RCC 7860 (cell line): ENCODE measurements around the gene TSPAN15.
A peak's percentile ranks its signal among the peaks of the same experiment; 100 is the strongest.
"Not testable (repeated sequence)": the region's sequence is repeated elsewhere in the genome, so short reads cannot be mapped to it uniquely, and the experiment has no call there.

Source experiments
- DNase-seq: peaks from one replicate; pipeline ENCODE4 v3.0.0-alpha.2; 2015; ENCODE audit warnings: low spot score
- FAIRE-seq: peaks from 2 replicates; lab custom pipeline; 2012; peaks lifted over from hg19 to GRCh38; lab: Jason Lieb, UNC

Gene TSPAN15

DNA sequence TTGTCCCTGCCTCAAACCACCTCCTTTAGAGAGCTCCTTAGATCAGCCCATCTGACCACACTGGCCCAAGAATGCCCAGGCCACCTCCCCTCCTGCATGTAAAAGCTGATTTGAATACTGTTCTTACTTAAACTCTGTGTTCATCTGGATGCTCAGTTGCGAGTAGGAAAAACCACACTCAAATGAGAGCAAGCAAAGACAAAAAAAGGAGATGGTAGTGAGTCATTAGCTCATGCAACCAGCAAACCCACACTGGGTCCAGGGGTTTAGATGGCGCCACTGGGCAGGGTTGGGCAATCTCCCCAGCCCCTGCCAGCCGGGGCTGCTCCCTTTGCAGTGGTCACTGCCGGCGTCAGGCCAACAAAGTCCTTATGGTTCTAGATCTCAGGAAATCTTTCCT is 32.7 kb downstream of the TSPAN15 start:
- DNase-seq (peak; percentile 35), FAIRE-seq (peak; percentile 65)

DNA sequence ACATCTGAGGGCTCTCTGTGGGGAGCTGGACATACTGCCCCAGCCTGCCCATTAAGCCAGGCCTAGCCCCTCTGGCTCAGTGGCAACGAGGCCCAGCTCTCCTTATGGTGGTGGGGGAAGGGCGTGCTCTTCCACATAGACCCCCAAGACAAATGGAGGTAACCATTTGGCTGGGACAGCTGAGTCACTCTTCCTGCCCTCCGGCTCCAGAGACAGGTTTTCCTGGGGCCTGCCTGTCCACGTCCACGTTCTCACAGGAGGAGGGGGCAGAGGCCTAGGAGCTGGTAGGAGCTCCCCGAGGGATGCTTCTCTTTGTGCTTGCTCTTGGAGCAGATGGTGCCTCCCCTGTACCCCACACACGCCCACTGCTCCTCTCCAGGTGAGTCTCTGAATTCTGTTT is 33.5 kb downstream of the TSPAN15 start:
- FAIRE-seq (no peak), DNase-seq (no peak)

DNA sequence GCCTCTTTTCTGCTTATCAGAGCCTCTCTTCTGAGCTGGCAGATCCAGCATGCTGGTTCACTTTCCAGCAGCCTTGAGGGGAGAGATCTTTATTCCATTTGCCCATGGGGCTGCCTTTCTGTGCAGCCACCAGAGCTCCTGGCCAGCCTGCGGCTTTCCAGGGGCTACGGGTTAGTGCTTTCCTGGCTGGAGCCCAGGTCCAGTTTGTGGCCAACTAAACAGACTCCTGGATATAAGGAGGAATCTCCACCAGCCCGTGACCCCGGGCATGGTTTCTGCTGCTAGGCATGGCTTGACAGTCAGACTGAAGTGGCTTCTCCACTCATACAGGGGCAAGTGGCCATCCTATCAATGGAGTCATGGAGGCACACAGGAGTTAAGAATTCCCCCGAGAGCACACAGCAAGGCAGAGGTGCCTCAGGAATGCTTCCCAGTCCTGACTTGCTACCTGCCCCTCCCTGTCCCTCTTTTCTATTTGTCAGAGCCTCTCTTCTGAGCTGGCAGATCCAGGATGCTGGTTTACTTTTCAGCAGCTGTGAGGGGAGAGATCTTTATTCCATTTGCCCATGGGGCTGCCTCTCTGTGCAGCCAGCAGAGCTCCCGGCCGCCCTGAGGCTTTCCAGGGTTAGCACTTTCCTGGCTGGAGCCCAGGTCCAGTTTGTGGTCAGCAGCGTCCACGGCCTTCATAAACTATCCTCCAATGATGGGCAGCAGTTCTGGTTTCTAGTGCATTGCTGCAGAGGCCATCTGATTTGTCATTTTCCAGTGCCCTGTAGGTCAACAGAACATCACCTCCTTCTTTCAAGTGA is 35.9 kb downstream of the TSPAN15 start:
- DNase-seq (peak; percentile 86), FAIRE-seq (peak; percentile 96)

DNA sequence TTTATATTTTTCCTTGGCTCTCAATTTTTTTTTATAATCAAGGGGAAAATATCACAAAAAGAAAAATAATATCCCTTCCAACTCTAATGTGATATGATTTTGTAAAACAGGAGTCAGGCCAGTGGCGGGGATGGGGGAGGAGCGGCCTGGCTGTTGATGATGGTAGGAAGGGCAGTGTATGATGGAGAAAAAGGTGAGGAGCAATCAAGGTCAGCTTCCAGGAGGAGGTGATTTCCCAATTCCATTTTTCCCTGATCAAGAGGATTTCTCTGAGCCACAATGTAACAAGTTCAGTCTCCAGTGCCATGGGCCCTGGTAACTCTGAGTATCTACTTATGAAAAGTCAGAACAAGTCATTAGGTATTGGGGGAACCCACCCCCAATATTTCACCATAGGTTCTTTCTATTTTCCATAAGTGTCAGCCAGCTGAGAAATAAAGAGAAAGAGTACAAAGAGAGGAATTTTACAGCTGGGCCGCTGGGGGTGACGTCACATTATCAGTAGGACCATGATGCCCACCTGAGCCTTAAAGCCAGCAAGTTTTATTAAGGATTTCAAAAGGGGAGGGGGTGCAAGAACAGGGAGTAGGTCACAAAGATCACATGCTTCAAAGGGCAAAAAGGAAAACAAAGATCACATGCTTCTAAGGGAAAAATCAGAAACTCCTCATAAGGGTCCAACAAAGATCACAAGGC is 37.0 kb downstream of the TSPAN15 start:
- DNase-seq, FAIRE-seq: not testable (repeated sequence)

DNA sequence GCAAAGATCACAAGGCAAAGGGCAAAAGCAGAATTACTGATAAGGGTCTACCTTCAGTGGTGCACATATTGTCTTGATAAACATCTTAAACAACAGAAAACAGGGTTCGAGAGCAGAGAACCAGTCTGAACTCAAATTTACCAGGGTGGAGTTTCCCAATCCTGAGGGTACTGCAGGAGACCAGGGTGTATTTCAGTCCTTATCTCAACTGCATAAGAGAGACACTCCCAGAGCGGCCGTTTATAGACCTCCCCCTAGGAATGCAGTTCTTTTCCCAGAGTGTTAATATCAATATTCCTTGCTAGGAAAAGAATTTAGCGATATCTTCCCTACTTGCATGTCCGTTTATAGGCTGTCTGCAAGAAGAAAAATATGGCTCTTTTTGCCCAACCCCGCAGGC is 37.6 kb downstream of the TSPAN15 start:
- FAIRE-seq, DNase-seq: not testable (repeated sequence)

DNA sequence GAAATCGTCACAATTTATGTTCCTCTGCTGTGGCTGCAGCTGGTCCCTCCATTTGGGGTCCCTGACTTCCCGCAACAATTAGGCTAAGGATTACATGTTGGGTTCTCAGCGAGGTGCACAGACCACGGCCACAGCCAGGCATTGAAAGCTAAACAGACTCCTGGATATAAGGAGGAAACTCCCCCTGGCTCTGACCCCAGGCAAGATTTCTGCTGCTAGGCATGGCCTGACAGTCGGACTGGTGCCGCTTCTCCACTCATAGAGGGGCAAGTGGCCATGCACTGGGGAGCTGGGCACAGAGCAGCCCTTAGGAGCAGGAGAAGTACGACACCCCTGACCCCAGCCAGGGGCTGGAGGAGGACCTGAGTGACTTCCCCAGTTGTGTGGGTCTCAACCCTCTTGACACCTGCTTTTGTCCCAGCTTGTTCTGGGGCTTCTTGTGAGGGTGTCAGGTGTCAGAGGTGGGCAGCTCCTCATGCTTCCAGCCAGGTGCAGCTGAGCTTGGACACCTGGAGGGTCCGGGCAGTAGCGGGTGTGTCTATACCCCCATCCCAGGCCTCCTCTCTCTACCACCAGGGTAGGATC is 38.3 kb downstream of the TSPAN15 start:
- DNase-seq (no peak), FAIRE-seq (no peak)

DNA sequence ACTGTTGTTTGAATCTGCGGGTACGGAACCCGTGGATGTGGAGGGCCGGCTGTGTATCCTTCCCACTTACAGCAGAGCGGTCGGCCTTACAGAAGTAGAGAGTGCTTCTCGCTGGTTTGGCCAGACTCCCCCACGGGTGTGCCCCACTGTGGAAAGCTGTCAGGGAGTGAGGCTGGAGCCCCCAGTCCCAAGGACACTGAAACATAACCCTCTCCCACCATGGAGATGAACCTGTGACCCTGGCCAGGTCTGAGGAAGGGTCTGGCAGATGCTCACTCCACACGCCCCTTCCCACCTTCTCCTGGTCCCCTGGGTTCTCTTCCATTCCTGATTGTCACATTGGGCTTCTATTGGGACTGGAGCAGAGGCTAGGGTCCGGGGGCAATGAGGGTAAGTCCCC is 39.6 kb downstream of the TSPAN15 start:
- FAIRE-seq (no peak), DNase-seq (no peak)

DNA sequence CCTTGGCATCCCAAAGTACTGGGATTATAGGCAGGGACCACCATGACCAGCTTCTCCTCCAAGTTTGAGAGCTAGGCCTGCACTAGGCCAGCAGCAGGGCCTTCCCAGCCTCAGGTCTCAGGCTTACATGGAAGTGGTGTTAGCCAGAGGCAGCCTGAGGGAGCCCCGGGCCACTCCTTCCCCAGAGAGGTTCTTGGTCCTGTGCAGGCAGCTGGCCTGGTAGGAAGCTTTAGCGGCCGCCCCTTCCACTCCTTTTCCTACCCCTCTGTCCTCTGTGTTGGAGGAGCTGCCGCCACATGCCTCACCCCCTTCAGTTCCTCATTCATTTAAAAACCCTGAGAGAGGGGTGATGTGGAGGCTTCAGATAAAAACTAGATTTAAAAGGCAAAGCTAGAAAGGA is 40.3 kb downstream of the TSPAN15 start:
- no peak for DNase-seq
- FAIRE-seq, result no peak

DNA sequence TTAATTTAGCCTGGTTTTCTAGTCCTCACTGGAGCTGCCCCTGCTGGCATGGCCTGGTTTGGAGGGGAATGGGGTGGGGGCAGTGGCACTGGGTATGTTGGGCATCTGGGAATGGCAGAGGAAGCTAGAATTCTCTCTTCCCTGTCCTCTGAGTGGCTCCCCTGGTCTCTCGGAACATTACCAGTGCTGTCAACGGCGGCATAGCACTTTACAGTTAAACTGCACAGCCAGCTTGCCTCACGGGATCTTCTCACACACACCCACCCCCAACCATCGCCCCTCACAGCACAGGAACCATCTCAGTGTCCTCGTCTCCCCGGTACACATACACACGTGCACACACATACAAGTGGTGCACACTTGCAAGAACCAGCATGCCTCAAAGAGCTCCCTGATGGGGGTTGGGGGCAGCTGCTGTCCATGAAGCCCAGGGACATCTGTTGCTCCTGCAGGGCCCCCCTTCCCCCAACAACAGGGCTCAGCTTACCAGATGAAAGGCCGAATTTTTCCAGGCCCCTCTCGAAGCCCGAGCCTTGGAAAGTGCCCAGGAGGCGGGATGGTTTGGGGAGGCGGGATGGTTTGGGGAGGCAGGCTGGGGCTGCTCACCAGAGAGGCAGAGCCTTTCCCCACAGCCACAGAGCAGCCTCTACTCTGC is 41.0 kb downstream of the TSPAN15 start:
- DNase-seq (no peak), FAIRE-seq (no peak)

DNA sequence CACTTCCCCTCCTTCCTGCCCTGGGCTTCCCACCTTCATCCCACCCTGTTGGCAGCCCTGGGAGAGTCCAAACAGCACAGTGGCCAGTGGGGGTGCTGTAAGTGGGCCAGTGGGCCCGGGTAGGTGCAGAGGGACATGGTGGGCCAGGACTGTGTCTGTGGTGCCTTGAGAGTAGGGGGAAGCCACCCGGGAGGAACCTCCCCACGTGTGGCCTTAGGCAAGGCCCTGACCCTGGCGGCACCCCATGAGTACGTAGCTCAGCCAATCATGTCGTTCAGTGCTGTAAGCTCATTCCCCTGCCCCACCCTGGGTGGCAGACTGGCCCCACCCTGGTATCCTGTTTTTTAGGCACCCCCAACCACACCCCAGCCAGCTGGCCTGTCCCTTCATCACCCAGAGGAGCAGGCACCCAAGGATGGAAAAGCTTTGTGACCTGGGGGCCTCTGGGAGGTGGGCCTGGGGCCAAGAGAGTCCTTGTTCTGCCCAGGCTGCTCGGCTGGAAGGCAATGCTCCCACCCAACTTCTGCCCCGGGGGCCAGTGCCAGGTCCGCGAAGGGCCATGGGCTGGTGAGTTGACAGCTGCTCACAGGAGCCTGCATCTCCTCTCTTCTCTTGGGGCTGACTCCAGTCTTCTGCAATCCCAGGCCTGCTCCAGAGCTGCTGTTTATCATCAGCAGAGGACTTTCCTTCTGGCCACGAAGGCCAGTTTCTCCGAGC is 41.6 kb downstream of the TSPAN15 start:
- DNase-seq (no peak), FAIRE-seq (no peak)

DNA sequence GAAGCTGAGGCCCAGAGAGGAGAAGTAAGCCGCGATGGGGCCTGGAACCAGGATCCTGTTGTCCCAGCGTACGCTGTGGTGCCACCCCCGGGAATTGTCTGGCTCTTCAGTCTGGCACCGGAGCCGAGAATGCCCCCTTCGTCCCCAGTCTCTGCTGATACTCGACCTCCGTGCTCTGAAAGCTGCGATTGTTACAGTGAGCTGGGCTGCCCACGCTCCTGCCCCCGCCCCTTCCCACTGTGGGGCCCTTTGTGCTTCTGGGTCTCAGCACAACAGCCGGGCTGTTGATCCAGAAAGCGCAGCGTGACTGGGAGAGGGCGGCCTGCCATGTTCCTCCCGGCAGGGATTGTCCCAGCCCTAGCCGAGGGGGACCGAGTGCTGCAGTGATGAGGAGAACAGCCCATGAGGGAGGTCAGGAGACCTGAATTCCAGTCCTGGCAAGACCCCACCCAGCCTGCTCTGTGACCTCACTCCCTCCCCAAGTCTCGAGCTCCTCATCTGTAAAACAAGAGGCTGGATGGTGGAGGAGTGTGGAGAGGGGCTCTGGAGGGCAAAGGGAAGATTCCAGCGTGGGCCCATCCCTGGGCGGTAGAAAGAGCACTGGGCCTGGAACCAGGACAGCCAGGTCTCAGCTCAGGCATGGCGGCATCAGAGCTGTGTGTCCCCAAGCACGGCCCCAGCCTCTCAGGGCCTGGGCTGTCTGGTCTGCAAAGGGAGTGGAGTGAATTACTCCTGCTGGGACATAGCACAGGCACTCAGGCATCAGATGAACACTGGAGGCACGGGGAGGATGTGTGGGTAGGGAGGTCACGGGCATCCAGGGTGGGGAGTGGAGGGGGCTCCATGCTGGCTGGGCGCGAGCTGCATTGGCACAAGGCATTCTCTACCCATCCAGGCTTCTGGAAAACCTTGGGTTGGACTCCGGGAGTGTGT is 43.6 kb downstream of the TSPAN15 start:
- DNase-seq, result no peak
- no peak for FAIRE-seq

DNA sequence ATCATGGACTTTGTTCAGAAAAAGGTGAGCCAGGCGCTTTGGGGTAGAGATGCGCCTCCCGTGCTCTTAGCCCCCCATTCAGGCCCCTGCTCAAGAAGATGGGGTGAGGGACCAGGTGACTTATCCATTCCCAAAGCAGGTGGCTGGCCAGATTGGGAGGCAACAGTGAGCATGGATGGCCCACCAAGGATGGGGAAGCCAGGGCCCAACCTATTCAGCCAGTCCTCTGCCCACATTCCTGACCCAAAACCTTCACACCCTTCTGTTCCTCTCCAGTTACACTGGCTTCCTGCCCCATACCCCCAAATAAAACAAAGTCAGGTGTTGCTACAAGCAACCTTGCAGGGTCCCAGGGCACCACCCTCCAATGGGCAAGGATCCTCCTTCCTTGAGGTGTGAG is 44.4 kb downstream of the TSPAN15 start:
- no peak for FAIRE-seq

DNA sequence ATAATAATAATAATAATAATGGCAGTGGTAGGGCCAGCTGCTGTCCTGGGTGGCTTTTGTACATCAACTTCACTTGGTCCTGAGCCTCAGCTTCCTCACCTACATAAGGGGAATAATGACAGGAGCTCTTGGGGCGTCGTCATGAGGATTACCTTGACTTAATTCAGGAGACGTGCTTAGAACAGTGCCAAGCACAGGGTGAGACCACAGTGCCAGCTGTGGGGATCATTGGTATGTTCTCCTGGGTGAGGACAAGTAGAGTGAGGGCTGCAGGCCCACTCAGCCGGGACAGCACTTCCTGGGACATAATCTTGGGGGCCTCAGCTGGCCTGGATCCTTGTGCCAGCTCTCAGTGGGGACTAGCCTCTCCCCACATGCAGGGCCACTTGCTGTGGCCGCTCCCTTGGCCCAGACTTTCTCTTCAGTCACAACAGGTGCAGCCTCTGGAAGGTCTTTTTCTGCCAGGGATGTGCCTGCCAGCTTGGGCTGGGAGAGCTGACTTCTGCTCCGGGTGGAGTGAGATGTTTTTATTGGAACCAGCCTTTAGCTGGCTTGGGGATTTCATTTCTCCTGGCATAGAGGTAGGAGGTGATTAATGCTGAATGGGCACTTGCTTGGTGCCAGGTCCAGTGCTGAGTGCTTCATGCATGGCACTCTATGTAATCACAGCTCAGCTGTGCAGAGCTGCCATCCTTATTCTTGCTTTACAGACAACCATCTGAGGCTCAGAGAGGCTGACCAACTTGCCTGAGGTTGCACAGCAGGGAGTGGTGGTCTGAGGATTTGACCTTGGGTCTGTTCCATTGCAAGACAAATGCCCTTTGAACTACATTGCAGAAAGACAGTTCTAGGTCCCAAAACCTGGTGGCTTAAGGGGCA is 45.3 kb downstream of the TSPAN15 start:
- FAIRE-seq (no peak), DNase-seq (no peak)

More for the DNA sequence above, 44.4 kb downstream of the TSPAN15 start:
- DNase-seq, result no peak

DNA sequence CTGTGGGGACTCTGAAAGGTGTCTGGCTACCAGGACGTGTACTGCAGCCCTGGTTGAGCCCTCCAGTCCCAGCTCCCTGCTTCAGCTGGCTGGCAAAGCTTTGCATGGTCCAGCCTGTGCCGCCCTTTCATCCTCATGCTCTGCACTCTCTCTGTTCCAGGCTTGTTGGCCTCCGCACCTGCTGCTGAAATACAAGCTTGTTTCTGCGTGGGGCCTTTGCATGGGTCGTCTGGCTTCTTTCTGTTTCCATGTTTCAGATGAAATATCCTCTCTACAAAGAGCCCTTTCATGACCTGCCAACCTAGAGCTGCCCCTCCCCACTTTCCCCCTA is 45.9 kb downstream of the TSPAN15 start:
- DNase-seq, result no peak
- FAIRE-seq, result no peak

DNA sequence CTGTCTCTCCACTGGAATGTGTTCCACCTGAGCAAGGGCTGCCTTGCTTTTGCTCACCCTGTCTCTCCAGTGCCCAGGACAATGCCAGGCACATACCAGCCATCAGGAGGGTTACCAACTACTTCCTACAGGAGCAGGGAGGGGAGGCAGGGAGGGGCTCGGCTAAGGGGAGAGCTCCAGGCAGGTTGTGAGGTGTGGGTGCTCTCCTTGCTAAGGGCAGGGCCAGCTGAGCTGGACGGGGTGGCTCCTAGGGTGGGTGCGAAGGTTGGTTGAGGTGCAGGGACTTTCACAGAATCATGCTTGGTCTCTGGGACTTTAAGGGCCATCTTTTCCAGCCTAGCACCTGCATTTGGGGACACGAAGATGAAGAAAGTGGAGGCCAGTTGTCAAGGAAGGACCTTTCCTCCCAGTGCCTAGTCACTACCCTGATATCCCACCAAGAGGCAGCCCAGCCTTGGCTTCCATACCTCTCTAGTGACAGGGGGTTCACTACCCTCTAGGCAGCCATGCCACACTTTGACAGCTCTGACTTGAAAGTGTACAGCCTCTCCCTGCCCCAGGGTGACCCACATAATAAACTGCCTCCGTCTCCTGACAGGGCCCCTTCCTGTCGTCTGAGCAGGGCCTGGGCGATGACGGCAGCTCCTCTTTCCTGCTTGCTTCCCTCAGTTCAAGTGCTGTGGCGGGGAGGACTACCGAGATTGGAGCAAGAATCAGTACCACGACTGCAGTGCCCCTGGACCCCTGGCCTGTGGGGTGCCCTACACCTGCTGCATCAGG is 46.5 kb downstream of the TSPAN15 start:
- FAIRE-seq (no peak), DNase-seq (no peak)

DNA sequence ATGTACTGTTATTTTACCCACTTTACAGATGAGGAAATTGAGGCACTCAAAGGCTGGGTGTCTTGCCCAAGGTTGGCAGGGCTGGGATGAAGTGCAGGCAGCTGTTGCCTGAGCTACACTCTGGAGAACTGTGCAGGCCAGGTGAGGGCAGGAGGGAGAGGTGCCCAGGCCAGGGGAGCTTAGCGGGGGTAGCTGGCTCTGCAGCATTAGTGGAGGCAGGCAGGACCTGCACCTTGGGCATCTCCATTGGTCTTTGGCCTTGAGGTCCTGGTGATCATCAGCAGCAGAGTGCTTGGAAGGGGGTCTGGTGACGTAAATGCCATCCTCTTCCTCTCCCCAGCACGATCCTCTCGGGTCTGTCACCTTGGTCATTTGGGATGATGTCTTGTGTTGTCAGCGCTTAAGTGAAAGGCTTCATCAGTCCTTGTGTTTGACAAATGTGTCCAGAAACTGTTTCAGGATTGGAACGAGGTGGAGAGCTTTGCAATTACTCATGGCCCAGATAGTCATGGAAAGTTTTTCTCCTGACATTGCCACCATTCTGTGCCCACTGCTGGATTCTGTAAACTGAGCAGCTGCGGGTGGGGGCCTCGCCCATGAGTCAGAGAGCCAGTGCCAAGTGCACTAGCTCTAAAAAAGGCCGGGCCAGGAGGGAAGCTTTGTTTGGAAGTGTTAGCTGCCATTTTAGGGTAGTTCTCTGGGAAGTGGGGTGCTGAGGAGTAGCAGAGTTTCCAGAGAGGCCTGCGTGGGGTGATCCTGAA is 47.6 kb downstream of the TSPAN15 start:
- DNase-seq, result no peak
- FAIRE-seq, result no peak
